Measurements from ENCODE around the gene CDH1.

Gene CDH1

GRCh38 chr16:68751160-68751559 lies 14.1 kb downstream of the CDH1 start:
- no peaks in the 10 kb centered on the region for H3K9me2 ChIP-seq (replicated peaks; ENCODE audit: low read depth, low read length)
- no peaks in the 10 kb centered on the region for H3K9me3 ChIP-seq (ENCODE audit: insufficient read depth, low read depth, low read length)
- H3K4me3 ChIP-seq (ENCODE audit: low read length, poor library complexity, severe bottlenecking) = no peak overlapping the region
- H3K9ac ChIP-seq (ENCODE audit: low read depth, low read length, poor library complexity, severe bottlenecking) = no peak overlapping the region
- H3K79me2 ChIP-seq (ENCODE audit: insufficient read depth, low read length) = no peaks in the 10 kb centered on the region
- no peak overlapping the region for H2AFZ ChIP-seq (ENCODE audit: low read length)
- no peak for TF ChIP-seq CTCF (conservative IDR thresholded peaks at IDR 0.05; ENCODE audit: low read length)
- no peak for TF ChIP-seq EZH2phosphoT487 (IDR thresholded peaks at IDR 0.05; ENCODE audit: borderline replicate concordance)
- no peak overlapping the region for H3K4me2 ChIP-seq (ENCODE audit: low read depth, low read length, poor library complexity, severe bottlenecking)
- no peaks in the 10 kb centered on the region for H3K4me1 ChIP-seq (ENCODE audit: insufficient read depth, low read length, poor library complexity, severe bottlenecking)
- no peaks in the 10 kb centered on the region for H3K27me3 ChIP-seq (ENCODE audit: insufficient read depth, low read length, poor library complexity, severe bottlenecking)
- H3F3A ChIP-seq (ENCODE audit: low read depth) = no peaks in the 10 kb centered on the region
- no peaks in the 10 kb centered on the region for H4K20me1 ChIP-seq (ENCODE audit: insufficient read depth, low read length, poor library complexity, severe bottlenecking)
- H3K36me3 ChIP-seq (ENCODE audit: insufficient read depth, low read length) = no peaks in the 10 kb centered on the region

DNA sequence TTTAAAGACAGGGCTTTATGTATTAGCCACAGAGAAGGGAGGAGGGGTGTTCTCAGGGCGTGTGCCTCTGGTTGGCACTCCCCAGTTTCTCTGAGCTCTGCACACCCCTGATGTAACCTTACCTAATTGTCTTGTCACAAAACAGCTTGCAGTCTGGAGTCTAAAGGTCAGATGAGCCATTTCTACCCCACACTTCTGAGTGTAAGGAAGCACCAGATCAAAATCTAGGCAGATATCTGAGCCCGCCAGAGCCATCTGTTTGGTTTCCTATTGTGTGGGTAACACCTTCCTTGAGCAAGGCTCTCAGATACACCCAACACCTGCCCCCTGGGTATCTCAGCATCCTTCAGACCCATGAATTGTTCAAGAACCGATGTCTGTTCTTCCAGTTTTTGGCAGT lies 15.5 kb downstream of the CDH1 start:
- H3K4me2 ChIP-seq (ENCODE audit: low read depth, low read length, poor library complexity, severe bottlenecking) = no peak overlapping the region
- no peak overlapping the region for H3K4me3 ChIP-seq (ENCODE audit: low read length, poor library complexity, severe bottlenecking)
- H3K27me3 ChIP-seq (ENCODE audit: insufficient read depth, low read length, poor library complexity, severe bottlenecking) = no peaks in the 10 kb centered on the region
- no peaks in the 10 kb centered on the region for H3K36me3 ChIP-seq (ENCODE audit: insufficient read depth, low read length)
- H3K9me3 ChIP-seq (ENCODE audit: insufficient read depth, low read depth, low read length) = no peaks in the 10 kb centered on the region
- H3F3A ChIP-seq (ENCODE audit: low read depth) = no peaks in the 10 kb centered on the region
- TF ChIP-seq CTCF (conservative IDR thresholded peaks at IDR 0.05; ENCODE audit: low read length) = no peak
- TF ChIP-seq EZH2phosphoT487 (IDR thresholded peaks at IDR 0.05; ENCODE audit: borderline replicate concordance) = no peak
- no peaks in the 10 kb centered on the region for H3K4me1 ChIP-seq (ENCODE audit: insufficient read depth, low read length, poor library complexity, severe bottlenecking)
- H2AFZ ChIP-seq (ENCODE audit: low read length) = no peak overlapping the region
- no peaks in the 10 kb centered on the region for H3K9me2 ChIP-seq (replicated peaks; ENCODE audit: low read depth, low read length)
- no peak overlapping the region for H3K9ac ChIP-seq (ENCODE audit: low read depth, low read length, poor library complexity, severe bottlenecking)
- no peaks in the 10 kb centered on the region for H3K79me2 ChIP-seq (ENCODE audit: insufficient read depth, low read length)
- no peaks in the 10 kb centered on the region for H4K20me1 ChIP-seq (ENCODE audit: insufficient read depth, low read length, poor library complexity, severe bottlenecking)

GRCh38 chr16:68754084-68754792 lies 17.1 kb downstream of the CDH1 start:
- Histone ChIP-seq H3K79me2 (ENCODE audit: insufficient read depth, low read length) (no peaks in the 10 kb centered on the region), H3K9me2 (replicated peaks; ENCODE audit: low read depth, low read length) (no peaks in the 10 kb centered on the region), H3K4me1 (ENCODE audit: insufficient read depth, low read length, poor library complexity, severe bottlenecking) (no peaks in the 10 kb centered on the region), H3K4me2 (ENCODE audit: low read depth, low read length, poor library complexity, severe bottlenecking) (no peak overlapping the region), H3K27me3 (ENCODE audit: insufficient read depth, low read length, poor library complexity, severe bottlenecking) (no peaks in the 10 kb centered on the region), H3K4me3 (ENCODE audit: low read length, poor library complexity, severe bottlenecking) (no peak overlapping the region), H3K9ac (ENCODE audit: low read depth, low read length, poor library complexity, severe bottlenecking) (no peak overlapping the region), H3F3A (ENCODE audit: low read depth) (no peaks in the 10 kb centered on the region), H3K9me3 (ENCODE audit: insufficient read depth, low read depth, low read length) (no peaks in the 10 kb centered on the region), H2AFZ (ENCODE audit: low read length) (no peak overlapping the region), H4K20me1 (ENCODE audit: insufficient read depth, low read length, poor library complexity, severe bottlenecking) (no peaks in the 10 kb centered on the region), H3K36me3 (ENCODE audit: insufficient read depth, low read length) (no peaks in the 10 kb centered on the region)
- TF ChIP-seq EZH2phosphoT487 (IDR thresholded peaks at IDR 0.05; ENCODE audit: borderline replicate concordance) = no peak
- TF ChIP-seq CTCF (conservative IDR thresholded peaks at IDR 0.05; ENCODE audit: low read length) = no peak

Measured in Loucy (cell line).